Limb (tissue), 2 donors: ENCODE measurements around the gene MYL6B.
A peak's percentile ranks its signal among the peaks of the same experiment; 100 is the strongest.
"Not testable (repeated sequence)": the region's sequence is repeated elsewhere in the genome, so short reads cannot be mapped to it uniquely, and the experiment has no call there.

Source experiments
- DNase-seq, 2 donors: peaks; one replicate each; pipeline ENCODE4 v3.0.0-alpha.2; 2016; ENCODE audit errors: extremely low spot score in 2 of 2

The MYL6B gene

DNA sequence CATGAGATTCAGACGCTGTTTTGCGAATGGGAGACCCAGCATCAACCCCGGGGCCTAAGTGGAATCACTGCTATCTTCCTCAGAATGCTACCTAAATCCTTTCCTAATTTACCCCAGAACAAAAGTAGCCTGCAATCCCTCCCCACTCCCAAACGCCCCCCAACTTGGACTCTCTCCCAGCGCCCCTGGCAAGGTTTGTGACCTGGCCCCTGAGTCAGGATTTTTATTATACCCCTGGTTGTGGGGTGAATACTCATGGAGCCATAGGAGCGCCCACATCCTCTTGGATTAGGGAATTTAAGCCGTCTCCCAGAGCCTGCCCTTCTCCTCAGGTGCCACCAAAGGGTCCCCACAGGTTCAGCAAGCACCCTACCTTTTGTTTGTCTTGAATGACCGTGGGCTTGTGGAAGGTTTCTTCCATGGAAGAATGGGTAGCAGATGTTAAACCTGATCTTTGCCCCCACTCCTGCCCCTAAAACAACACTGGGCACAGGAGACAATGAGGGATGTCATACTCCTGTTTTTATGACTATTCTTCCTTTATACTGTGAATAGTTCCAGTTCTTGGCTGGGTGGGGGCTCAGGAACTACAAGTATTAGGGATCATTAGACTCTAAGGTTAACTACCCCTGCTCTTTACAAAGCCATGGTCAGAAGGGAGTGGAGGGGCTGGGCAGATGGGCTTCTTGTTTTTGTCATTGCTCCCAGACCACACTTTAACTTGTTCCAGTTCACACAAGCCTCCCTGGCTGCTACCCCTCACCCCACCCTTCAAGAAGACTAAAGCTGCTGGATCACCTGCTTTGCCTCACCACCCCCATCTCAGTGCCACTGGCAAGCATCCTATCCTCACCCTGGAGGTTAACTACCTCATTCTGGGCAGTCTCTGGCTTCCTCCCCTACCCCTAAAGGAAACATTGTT, 630 bp downstream of the MYL6B start:
- no peak for DNase-seq

DNA sequence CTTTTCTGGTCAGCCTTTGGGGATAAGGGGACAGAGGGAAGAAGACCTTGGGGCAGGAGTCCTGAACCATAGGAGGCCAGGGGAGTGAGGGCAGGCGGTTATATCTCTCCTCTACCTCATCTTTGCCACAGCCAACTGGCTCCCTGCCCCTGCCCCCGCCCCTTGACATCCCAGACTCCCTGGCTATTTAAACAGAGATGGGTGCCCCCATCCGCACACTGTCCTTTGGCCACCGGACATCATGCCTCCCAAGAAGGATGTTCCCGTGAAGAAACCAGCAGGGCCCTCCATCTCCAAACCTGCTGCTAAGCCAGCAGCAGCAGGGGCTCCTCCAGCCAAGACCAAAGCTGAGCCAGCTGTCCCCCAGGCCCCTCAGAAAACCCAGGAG, 1.3 kb downstream of the MYL6B start:
- no peak for DNase-seq

DNA sequence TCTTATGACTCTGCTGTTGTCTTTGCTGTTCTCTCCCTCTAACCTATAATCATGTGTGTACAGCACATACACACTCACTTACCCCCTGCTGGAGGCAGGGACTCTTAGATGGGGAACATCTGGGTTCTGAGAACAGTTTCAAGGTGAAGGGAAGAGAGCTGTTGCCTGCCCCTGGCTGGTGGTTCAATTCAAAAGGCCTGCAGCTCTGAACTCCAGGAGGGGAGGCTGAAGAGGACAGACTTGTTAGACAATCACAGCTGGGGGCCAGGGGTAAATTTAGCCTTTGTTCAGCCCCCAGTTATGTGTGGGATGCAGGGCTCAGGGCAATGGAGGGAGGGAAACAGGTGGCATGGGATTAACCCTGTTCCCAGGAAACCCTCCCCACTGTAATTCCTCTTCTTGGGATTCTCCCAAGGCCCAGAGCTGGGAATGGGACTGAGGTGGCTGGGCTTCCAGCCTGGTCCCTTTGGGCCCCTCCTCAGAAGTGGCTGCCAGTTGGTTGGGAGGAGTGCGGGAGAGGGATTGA, 1.9 kb downstream of the MYL6B start:
- DNase-seq, result peak in 1 of 2 donors; percentile 50

DNA sequence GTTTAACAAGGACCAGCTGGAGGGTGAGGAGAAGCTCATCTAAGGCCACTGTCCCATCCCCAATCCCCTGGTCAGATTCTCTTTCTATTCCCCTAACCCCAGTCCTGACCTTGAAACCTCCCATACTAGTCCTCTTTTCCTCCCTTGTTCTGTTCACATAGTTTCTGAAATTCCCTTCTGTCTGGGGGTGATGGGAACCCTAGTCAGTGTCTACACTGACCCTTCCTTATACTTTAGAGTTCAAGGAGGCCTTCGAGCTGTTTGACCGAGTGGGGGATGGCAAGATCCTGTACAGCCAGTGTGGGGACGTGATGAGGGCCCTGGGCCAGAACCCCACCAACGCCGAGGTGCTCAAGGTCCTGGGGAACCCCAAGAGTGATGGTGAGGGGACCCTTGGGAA, 2.4 kb downstream of the MYL6B start:
- no peak for DNase-seq

DNA sequence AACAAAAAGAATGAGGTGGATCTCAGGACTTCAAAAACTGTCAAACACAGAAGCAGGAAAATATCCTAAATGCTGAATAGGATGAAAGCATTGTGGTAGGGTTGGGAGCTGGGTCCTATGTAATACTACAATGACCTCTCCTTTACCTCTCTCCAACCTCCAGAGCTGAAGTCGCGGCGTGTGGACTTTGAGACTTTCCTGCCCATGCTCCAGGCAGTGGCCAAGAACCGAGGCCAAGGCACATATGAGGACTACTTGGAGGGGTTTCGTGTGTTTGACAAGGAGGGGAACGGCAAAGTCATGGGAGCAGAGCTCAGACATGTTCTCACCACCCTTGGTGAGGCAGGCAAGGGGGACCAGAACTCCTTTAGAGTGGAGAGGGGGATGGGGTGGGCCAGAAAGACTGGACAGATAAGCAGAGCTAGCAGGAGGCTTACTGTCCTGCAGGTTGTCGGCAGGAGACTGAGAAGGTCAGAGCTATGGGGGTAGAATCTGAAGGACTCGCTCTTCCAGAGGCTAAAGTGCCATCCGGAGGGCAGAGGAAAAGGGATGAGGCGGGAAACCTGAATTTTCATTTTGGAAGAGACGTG, 3.0 kb downstream of the MYL6B start:
- no peak for DNase-seq

DNA sequence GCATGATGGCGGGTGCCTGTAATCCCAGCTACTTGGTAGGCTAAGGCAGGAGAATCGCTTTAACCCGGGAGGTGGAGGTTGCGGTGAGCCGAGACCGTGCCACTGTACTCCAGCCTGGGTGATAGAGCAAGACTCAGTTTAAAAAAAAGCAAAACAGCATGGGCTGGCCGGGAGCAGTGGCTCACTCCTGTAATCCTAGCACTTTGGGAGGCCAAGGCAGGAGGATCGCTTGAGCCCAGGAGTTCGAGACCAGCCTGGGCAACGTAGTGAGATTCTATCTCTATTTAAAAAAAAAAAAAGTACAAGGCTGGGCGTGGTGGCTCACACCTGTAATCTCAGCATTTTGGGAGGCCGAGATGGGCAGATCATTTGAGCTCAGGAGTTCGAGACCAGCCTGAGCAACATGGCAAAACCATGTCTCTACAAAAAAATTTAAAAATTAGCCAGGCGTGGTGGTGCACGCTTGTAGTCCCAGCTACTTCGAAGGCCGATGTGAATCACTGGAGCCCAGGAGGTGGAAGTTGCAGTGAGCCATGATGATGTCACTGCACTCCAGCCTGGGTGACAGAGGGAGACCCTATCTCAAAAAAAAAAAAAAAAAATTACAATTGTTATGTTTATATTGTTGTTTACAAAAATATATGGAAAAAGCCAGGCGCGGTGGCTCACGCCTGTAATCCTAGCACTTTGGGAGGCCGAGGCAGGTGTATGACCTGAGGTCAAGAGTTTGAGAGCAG, 4.2 kb downstream of the MYL6B start:
- DNase-seq, result not testable (repeated sequence)

DNA sequence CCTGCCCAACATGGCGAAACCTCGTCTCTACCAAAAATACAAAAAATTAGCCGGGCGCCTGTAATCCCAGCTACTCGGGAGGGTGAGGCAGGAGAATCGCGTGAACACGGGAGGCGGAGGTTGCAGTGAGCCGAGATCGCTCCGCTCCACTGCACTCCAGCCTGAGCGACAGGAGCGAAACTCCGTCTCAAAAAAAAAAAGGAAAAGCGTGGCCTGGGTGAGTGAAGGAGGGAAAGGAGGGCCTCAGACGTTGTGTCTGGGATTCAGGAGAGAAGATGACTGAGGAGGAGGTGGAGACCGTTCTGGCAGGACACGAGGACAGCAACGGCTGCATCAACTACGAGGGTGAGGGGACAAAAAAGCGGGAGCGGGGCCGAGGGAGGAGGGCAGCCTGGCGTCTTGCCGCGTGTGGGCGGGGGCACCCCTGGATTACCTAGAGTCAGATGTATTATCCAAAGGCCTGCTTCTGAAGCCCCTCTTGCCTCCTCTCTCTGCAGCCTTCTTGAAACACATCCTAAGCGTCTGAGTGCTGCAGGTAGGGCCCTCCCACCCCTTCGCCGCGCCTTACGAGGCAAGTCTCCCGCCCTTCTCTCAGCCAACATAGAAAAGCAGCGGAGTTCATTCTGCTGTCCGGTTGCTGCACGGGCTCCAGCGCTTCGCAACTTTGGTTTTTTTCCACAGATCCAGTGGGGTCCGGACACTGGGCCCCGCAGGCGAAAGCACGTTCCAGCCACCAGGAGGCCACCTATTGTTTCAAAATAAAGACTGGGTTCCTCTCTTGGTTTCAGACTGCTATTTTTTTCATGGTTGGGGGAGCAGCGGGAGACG, 5.0 kb downstream of the MYL6B start:
- peak; percentile 88 to 93 for DNase-seq

DNA sequence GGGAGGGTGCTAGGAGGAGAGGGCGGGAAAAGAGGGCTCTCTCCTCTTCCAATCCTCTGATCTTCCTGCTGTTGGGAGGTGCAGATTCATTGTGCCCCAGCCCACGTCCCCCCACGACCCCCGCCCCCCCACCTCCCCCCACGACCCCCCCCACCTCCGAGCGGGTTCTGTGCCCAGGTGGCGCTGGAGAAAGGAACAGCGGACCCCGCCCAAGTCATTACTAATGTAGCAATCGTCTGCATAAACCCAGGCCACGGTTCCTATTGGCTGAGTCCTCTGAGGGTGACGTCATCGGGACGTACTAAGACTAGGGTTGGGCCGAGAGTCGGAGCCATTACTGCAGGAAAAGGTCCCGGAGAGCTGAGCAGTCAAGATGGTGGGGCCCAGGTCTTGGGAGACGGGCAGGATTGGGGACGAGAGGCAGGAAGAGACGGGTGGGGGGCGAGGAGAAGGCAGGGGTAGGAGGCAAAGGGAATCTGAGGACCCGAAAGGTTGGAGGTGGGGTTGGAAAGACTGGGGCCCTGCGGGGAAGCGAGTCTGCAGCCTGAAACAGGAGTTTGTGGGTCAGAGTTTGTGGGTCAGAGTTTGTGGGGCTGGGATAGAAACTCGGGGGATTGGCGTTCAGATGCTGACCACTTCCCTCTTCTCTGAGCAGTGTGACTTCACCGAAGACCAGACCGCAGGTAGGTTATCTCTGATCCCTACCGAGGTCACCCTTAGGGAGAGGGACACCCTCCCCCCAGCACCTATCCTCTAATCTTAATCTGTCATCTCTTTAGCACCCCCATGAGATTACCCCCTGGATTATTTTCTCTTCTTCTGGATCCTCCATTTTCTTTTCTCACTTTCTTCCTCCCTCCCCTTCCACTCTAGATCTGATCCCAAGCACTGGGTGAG, 5.9 kb downstream of the MYL6B start, which contains the start of gene MYL6:
Gene MYL6 (plus strand): TSS at position 331 of the 897 bp plus-strand sequence. CDS start 43 bp downstream, at position 374.
- peak; percentile 93 to 98 for DNase-seq

DNA sequence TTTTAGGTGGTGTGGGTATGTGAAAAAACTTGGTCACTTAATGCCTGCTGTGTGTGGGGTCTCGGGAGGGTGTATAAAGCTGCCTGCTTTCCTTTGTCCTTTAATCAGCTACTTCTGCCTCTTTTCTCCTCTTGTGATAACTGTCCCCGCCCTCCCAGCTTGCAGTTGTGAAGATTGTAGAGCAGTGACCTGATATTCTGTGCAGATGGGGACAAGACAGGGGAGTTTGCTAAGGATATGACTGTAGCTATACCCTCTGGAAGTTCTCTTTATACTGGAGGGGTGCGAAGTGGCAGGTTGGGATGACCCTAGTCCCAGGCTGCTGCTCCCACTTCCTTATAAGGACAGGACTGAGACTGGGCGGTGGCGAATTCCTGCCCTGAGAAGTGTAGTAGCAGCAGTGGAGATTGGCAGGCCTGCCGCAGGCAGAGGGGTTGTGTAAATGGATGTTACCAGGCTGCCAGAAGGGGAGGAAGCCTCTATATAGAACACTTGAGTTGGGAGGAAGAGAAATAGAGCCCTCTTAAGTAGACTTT, 6.6 kb downstream of the MYL6B start:
- peak; percentile 65 to 74 for DNase-seq

DNA sequence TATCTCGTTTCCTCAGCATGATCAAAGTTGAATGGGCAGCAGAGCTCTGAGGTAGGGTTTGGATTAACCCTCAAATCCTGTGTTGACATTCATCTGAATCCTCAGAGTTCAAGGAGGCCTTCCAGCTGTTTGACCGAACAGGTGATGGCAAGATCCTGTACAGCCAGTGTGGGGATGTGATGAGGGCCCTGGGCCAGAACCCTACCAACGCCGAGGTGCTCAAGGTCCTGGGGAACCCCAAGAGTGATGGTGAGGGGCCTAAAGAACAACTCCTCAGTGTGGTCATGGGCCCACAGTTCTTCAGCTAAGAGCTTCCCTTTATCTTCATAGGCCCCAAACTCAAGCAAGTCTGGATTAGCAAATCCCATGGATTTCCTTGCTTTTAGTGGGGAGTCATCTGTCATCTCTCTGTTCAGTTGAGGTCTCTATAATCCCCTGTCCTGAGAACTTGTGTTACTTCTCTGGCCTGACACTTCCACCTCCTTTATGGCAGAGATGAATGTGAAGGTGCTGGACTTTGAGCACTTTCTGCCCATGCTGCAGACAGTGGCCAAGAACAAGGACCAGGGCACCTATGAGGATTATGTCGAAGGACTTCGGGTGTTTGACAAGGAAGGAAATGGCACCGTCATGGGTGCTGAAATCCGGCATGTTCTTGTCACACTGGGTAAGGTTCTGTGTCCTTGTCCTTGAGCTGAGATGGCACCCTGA, 7.2 kb downstream of the MYL6B start:
- no peak for DNase-seq

DNA sequence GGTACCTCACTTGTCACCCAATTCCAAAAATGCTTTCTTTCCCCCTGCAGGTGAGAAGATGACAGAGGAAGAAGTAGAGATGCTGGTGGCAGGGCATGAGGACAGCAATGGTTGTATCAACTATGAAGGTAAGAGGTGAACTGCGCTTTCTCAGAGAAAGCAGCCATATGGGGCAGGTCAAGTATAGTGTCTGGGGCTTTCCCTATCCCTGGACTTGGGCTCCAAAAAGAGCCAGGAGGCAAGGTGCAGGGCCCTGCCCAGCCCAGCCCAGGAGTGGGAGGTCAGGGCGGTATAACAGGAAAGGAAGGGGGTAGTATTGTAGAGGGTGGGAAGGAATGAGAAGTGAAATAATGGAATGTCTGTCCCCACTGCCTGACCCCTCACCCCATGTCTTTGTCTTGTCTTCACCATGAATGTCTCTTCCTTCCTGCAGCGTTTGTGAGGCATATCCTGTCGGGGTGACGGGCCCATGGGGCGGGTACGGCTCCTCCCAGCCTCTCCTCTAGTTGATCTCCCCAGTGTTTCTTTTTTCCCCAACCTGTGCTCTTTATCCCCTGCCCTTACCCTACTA, 7.9 kb downstream of the MYL6B start:
- no peak for DNase-seq

DNA sequence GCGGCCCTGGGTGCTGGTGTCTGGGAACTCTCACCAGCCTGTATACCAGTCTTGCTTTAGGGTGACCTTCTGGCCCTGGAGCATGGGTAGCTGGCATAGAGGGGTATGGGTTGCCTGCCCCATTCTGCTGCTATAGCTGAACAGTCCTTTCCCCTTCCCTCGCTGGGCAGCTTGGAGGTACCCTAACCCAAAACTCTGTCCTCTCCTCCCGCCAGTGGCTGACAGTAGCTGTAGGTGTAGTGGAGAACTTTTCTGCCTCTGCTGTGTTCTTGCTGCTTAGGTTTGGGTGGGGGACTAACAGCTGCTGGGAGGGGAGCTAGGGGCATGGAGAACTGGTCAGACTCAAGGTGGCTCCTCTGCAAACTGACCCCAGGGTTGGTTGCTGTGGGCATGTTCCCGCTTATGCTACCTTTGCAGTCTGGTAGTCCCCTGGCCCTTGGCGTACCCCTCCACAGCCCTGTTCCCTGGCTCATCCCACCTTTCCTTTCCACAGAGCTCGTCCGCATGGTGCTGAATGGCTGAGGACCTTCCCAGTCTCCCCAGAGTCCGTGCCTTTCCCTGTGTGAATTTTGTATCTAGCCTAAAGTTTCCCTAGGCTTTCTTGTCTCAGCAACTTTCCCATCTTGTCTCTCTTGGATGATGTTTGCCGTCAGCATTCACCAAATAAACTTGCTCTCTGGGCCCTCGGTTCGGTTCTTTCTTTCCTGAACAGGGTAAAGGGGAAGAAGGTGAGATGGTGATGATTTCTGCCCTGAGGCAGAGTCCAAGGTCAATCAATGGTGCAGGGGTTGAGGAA, 8.7 kb downstream of the MYL6B start:
- DNase-seq, result no peak

DNA sequence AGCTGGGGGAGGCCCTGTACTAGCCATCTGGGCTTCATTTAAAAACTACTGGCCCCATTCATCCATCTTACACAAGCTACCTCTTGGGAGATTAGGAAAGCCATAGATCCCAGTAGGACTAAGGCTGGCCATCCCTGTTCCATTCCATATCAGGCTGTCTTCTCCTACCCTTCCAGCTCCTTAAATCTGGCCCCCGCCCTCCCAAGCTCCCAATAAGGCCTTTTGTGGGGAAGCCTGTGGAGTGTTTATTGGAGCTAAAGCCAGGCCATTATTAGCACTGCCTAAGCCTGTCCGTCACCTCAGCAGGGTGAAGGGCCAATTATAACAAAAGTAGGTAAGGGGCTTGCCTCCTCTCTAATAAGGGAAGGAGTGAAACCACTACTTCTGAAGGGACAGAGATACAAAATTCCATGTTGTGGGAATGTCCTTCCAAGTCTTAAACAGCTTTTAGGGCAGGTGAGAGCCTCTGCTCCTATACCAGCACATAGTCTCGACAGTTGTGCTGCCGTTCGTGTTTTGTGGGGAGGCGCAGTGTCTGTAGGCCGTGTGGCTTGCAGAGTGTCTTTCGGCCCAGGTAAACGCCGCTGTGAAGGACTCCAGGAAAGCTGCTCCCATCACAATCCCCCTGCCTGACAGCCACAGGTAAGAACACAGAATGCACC, 9.4 kb downstream of the MYL6B start:
- DNase-seq, result no peak

DNA sequence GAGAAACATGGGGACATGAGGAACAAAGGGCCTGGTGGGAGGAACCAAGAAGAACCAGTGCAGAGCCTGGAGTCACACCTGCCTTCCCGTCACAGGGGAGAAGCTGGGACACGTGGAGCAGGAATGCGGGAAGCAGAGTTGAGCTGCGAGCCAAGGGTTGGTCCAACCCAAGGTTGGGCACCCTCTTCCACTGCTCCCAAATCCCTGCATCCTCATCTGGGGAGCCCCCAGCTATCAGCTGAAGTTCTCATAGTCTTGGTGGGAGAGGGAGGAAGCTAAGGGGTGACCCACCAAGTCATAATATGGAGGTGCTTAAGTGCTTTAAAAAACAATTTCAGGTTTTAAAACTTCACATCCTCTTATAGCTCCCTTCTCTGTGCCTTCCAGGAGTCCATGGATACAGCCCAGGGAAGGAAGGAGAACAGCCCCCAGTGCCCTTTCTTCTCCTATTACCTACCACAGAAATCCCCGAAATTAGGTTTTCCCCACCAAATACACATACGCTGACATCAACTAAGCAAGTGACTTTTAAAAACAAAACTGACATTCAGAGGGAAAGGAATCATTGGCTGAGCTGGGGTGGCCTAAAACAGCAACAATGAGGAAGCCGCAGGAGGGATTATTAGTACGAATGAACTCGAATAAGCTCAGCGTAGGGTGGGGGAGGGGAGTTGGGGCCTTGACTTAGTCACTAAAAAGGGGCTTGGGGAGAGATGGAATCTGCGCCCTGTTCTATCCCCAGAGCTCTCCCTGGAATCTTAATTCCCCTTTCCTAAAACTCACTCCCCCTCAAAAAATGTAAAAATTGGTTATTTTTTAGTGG, 10.3 kb downstream of the MYL6B start:
- DNase-seq, result no peak

DNA sequence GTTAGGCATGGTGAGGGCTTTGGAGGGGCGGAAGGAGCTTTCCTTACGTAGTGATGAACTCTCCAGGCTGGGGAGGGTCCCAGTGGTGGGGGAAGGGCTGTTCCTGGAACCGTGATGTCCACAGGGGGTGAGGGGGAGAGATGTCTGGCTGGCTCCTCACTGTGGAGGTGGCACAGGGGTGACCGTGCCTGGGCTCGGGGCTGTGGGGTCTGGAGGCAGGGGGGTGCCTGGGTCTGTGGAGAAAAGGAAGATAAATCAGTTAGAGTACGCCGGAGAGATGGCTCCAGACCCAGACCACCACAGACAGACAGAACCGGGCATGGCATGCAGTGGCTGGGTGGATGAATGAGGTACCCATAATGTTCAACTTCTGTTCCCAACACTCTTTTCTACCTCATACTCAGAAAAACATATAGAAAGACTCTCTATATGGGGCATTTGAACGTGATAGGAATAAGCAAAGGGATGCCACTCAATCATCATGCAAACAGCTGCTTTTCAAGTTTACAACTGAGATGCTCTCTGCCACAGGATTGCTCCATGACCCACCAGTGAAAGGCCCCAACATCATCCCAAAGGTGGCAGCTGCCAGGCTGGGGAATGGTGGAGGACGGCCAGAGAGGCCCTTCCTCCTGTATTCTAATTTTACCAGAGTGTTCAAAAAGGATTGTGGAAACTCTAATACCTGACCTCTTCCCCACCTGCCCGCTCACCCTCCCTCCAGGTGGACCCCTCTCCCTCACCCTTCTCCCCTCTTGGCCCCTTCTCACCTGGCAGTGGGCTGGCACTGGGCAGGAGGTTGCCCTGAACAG, 11.4 kb downstream of the MYL6B start:
- DNase-seq, result no peak

DNA sequence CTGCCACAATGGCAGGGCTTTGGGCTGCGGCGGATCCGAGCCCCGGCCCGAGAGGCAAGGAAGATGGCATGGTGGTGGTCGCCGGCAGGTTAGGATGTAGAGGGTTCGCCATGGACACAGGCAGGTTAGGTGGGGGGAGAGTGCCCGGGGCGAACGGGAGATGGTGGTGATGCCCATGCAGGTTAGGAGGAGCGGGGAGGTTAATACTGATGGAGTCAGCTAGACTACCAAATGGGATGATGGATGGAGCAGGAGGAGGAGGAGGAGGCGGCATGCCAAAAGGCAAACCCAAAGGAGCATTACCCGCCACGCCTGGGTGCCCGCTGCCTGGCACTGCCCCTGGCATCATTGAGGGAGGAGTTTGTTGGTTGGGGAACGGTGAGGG, 11.9 kb downstream of the MYL6B start:
- DNase-seq, result no peak
